ENCODE results near the gene TNKS1BP1.

TNKS1BP1 gene

GRCh38 chr11:57273448-57274058, 51.2 kb downstream of the TNKS1BP1 start:
- no peak for DNase-seq (ENCODE audit: low spot score)
- no peak for TF ChIP-seq CTCF (IDR thresholded peaks at IDR 0.05; ENCODE audit: extremely low read depth, missing control alignments)

DNA sequence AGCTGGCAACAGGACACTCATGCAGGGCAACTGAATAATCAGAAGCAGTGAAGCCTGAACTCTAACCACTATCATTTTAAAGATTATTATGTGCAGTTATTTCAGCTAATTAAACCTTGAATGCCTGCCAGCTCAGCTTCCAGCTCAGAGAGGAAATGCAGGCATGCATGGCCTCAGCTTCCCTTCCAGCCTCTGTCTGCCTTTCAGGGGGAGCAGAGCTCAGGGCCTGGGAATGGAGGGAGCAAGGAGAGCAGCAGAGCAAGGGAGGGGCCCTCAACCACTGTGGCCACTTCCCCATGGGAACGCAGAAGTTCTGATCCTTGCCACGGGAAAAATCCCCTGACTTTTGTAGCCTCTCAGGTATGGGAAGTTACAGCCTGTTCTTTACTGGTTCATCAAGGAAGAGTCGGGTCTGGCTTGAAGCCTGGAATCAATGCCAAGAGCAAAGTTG, 55.2 kb downstream of the TNKS1BP1 start:
- no peak for DNase-seq (ENCODE audit: low spot score)
- no peak for TF ChIP-seq CTCF (IDR thresholded peaks at IDR 0.05; ENCODE audit: extremely low read depth, missing control alignments)

- no peak for TF ChIP-seq CTCF (IDR thresholded peaks at IDR 0.05; ENCODE audit: extremely low read depth, missing control alignments)
- DNase-seq (ENCODE audit: low spot score), result no peak
Observed at GRCh38 chr11:57266157-57266556, 58.6 kb downstream of the TNKS1BP1 start.

DNA sequence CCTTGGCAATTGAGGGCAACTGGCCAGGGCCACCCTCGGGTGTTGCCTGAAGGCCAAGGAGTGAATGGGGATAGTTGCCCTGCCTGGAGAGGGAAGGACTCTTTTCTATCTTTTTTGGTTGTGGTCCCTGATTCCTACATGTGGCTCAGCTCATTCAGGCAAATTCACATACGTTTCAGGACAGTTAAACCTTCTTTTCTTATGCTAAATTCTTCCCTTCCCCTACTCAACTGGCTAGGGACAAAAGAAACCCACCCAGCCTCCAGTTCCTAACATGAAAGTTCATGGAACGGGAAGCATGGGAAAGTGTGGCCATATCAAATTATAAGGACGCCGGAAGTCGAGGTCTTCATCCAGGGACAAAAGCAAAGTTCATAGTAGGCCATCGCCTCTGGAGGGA, 61.4 kb downstream of the TNKS1BP1 start:
- no peak for DNase-seq (ENCODE audit: low spot score)
- TF ChIP-seq CTCF (IDR thresholded peaks at IDR 0.05; ENCODE audit: extremely low read depth, missing control alignments), result no peak

DNA sequence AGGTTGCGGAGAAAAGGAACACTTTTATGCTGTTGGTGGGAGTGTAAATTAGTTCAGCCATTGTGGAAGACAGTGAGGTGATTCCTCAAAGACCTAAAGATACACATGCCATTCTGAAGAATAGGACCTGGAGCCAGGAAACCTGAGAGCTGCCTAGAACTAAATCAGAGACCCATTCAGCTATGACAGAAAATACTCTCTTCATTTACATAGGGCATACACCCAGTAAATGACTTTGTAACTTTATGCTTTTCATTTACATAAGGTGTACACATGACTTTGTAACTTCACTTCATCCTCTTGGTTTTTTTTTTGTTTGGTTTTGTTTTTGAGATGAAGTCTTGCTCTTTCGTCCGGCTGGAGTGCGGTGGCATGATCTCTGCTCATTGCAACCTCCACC, 62.6 kb downstream of the TNKS1BP1 start:
- DNase-seq (ENCODE audit: low spot score), result no peak
- no peak for TF ChIP-seq CTCF (IDR thresholded peaks at IDR 0.05; ENCODE audit: extremely low read depth, missing control alignments)

DNA sequence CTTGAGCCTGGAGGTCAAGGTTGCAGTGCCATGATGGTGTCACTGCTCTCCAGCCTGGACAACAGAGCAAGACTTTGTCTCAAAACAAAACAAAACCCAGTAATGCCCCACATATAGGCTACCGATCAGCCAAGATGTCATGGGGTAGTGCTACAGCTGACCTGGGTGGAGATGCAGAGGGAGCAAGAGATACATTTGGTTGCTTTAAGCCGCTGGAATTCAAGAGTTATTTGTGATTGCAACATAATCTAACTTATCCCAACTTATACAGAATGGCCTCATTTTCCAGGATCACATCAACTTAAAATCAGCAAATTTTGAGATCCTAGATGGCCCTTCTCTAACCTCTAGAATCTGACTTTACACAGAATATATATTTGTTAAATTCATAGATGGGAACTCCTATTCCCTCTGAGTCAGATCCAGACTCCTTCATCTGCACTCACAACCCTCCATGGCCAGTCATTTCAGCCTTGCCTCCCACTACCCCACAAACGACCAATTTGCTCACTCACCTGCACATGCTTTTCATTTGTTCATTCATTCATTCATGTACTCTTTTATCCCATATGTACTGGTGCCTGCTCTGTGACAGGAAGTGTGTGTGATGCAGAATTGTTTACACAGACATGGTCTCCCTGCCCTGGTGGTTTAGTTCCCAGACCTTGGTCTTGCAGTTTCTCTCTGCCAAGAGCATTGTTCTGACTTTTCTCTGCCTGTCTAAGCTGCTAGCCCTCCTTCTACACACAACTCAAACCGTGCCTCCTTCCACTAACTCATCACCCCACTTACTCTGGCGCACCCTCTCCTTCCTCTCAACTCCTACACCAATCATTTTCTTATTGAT, 63.6 kb downstream of the TNKS1BP1 start:
- no peak for TF ChIP-seq CTCF (IDR thresholded peaks at IDR 0.05; ENCODE audit: extremely low read depth, missing control alignments)
- DNase-seq (ENCODE audit: low spot score), result no peak

GRCh38 chr11:57256119-57256518, 68.6 kb downstream of the TNKS1BP1 start:
- no peak for DNase-seq (ENCODE audit: low spot score)
- no peak for TF ChIP-seq CTCF (IDR thresholded peaks at IDR 0.05; ENCODE audit: extremely low read depth, missing control alignments)

Data from GM20000 (cell line).